ENCODE data around the gene HNRNPUL2.

- TF ChIP-seq CTCF (conservative IDR thresholded peaks at IDR 0.05 in 1 of 2, IDR thresholded peaks at IDR 0.05 in 1 of 2; ENCODE audit: low read depth in 1 of 2, low read length in 2 of 2) (no peak), EZH2 (IDR thresholded peaks at IDR 0.05; ENCODE audit: low read length, missing control alignments) (no peak)
These were observed 21.1 kb downstream of the HNRNPUL2 start for GRCh38 chr11:62705880-62706849.
